HUES6 (cell line): ENCODE measurements around the gene WDR48.

ENCODE experiments used
- H3K27ac ChIP-seq: 2 replicates; pipeline ENCODE4 v1.7.0; 2013; ENCODE audit warnings: low read depth, mild to moderate bottlenecking, low read length, inconsistent platforms
- H3K27me3 ChIP-seq: 2 replicates; pipeline ENCODE4 v1.6.1; 2013; ENCODE audit warnings: low read length; ENCODE audit not compliant: control insufficient read depth, insufficient read depth
- H3K36me3 ChIP-seq: 2 replicates; pipeline ENCODE4 v1.6.1; 2013; ENCODE audit warnings: low read length; ENCODE audit not compliant: control insufficient read depth, insufficient read depth
- H3K4me1 ChIP-seq: 2 replicates; pipeline ENCODE4 v1.6.1; 2013; ENCODE audit warnings: low read length; ENCODE audit not compliant: control insufficient read depth, insufficient read depth
- H3K4me3 ChIP-seq: 2 replicates; pipeline ENCODE4 v1.5.1; 2013; ENCODE audit warnings: low read depth, low read length
- H3K9ac ChIP-seq: one replicate; pipeline ENCODE4 v1.6.1; 2013; ENCODE audit warnings: mild to moderate bottlenecking, low read length
- H3K9me3 ChIP-seq: 2 replicates; pipeline ENCODE4 v1.6.1; 2013; ENCODE audit warnings: low read depth, low read length; ENCODE audit not compliant: control insufficient read depth, insufficient read depth

The WDR48 gene

GRCh38 chr3:39051649-39052561, at the start of gene WDR48, which contains the start of gene SCN11A:
WDR48 (plus strand) TSS chr3:39052016; CDS start chr3:39052026, 10 bp downstream.
SCN11A (minus strand) TSS chr3:39051944; CDS start chr3:38950362, 101,582 bp downstream.
- H3K27me3 ChIP-seq: no peaks in the 10 kb centered on the region
- no peaks in the 10 kb centered on the region for H3K9me3 ChIP-seq
- no peaks in the 10 kb centered on the region for H3K36me3 ChIP-seq
- peak within 1 kb of the TSS; percentile 91 for H3K9ac ChIP-seq
- 0 out of 2 replicates have a peak, but pooled peaks cover 5% of the 10 kb centered on the region for H3K4me1 ChIP-seq
- H3K4me3 ChIP-seq: peak within 1 kb of the TSS; percentile 91
- H3K27ac ChIP-seq: peak within 1 kb of the TSS; percentile 87

GRCh38 chr3:39005295-39005694, 46.5 kb upstream of the WDR48 start:
- Histone ChIP-seq H3K9me3 (0 out of 2 replicates have a peak, but pooled peaks cover 2% of the 10 kb centered on the region), H3K4me1 (0 out of 2 replicates have a peak, but pooled peaks cover 3% of the 10 kb centered on the region), H3K27ac (no peak overlapping the region), H3K4me3 (no peak overlapping the region), H3K27me3 (no peaks in the 10 kb centered on the region), H3K36me3 (no peaks in the 10 kb centered on the region), H3K9ac (no peak overlapping the region)

GRCh38 chr3:39011191-39011736, 40.6 kb upstream of the WDR48 start:
- Histone ChIP-seq H3K36me3 (no peaks in the 10 kb centered on the region), H3K4me1 (peaks cover 5% of the 10 kb centered on the region), H3K27me3 (no peaks in the 10 kb centered on the region), H3K4me3 (no peak overlapping the region), H3K9me3 (0 out of 2 replicates have a peak, but pooled peaks cover 2% of the 10 kb centered on the region), H3K9ac (no peak overlapping the region), H3K27ac (no peak overlapping the region)

GRCh38 chr3:39013289-39013688, 38.5 kb upstream of the WDR48 start:
- Histone ChIP-seq H3K9me3 (0 out of 2 replicates have a peak, but pooled peaks cover 2% of the 10 kb centered on the region), H3K4me1 (peaks cover 5% of the 10 kb centered on the region), H3K9ac (no peak overlapping the region), H3K27ac (no peak overlapping the region), H3K4me3 (no peak overlapping the region), H3K27me3 (no peaks in the 10 kb centered on the region), H3K36me3 (no peaks in the 10 kb centered on the region)

- no peak overlapping the region for H3K27ac ChIP-seq
- no peaks in the 10 kb centered on the region for H3K36me3 ChIP-seq
- peaks cover 5% of the 10 kb centered on the region for H3K4me1 ChIP-seq
- H3K9ac ChIP-seq: no peak overlapping the region
- H3K4me3 ChIP-seq: no peak overlapping the region
- H3K27me3 ChIP-seq: no peaks in the 10 kb centered on the region
- H3K9me3 ChIP-seq: 0 out of 2 replicates have a peak, but pooled peaks cover 2% of the 10 kb centered on the region
Observed at GRCh38 chr3:39013921-39014509, 37.8 kb upstream of the WDR48 start.

GRCh38 chr3:39015418-39015817, 36.4 kb upstream of the WDR48 start:
- Histone ChIP-seq H3K27me3 (no peaks in the 10 kb centered on the region), H3K9me3 (no peaks in the 10 kb centered on the region), H3K4me3 (no peak overlapping the region), H3K36me3 (no peaks in the 10 kb centered on the region), H3K9ac (no peak overlapping the region), H3K27ac (no peak overlapping the region), H3K4me1 (peaks cover 5% of the 10 kb centered on the region)

GRCh38 chr3:39019299-39019698, 32.5 kb upstream of the WDR48 start:
- Histone ChIP-seq H3K27ac (no peak overlapping the region), H3K4me1 (no peaks in the 10 kb centered on the region), H3K9ac (no peak overlapping the region), H3K4me3 (no peak overlapping the region), H3K9me3 (no peaks in the 10 kb centered on the region), H3K27me3 (no peaks in the 10 kb centered on the region), H3K36me3 (no peaks in the 10 kb centered on the region)

- Histone ChIP-seq H3K27me3 (no peaks in the 10 kb centered on the region), H3K27ac (no peak overlapping the region)
Observed at GRCh38 chr3:39021029-39021428, 30.8 kb upstream of the WDR48 start.

GRCh38 chr3:39021465-39022285, 30.1 kb upstream of the WDR48 start:
- H3K27me3 ChIP-seq: no peaks in the 10 kb centered on the region
- no peaks in the 10 kb centered on the region for H3K4me1 ChIP-seq
- no peak overlapping the region for H3K27ac ChIP-seq
- no peak overlapping the region for H3K9ac ChIP-seq
- no peaks in the 10 kb centered on the region for H3K9me3 ChIP-seq
- H3K4me3 ChIP-seq: no peak overlapping the region
- no peaks in the 10 kb centered on the region for H3K36me3 ChIP-seq

More at GRCh38 chr3:39021029-39021428, 30.8 kb upstream of the WDR48 start:
- no peaks in the 10 kb centered on the region for H3K4me1 ChIP-seq
- H3K9me3 ChIP-seq: no peaks in the 10 kb centered on the region
- no peak overlapping the region for H3K9ac ChIP-seq
- no peak overlapping the region for H3K4me3 ChIP-seq
- H3K36me3 ChIP-seq: no peaks in the 10 kb centered on the region

GRCh38 chr3:39022286-39022630, 29.6 kb upstream of the WDR48 start:
- H3K36me3 ChIP-seq: no peaks in the 10 kb centered on the region
- H3K27ac ChIP-seq: no peak overlapping the region
- no peak overlapping the region for H3K9ac ChIP-seq
- H3K27me3 ChIP-seq: no peaks in the 10 kb centered on the region
- H3K4me1 ChIP-seq: no peaks in the 10 kb centered on the region
- H3K4me3 ChIP-seq: no peak overlapping the region
- no peaks in the 10 kb centered on the region for H3K9me3 ChIP-seq
